Trophoblast cell (in vitro differentiated cells and primary cell): Measurements from ENCODE around the gene NFATC2. TPM values are rescaled to one million over a fixed set of nuclear protein-coding genes. Genes with fewer than 3 reads are reported as not detected.

Experiments
- DNase-seq, 2 donors: peaks; one replicate each; pipeline ENCODE4 v3.0.0-alpha.2; 2016
- H2AFZ ChIP-seq: 2 replicates; pipeline ENCODE4 v1.6.1; 2013; ENCODE audit warnings: low read length, moderate library complexity, mild to moderate bottlenecking; ENCODE audit not compliant: insufficient read depth, poor library complexity
- H2AK5ac ChIP-seq: 2 replicates; pipeline ENCODE4 v1.6.1; 2013; ENCODE audit warnings: mild to moderate bottlenecking, low read length
- H2BK120ac ChIP-seq: 2 replicates; pipeline ENCODE4 v1.6.1; 2013; ENCODE audit warnings: low read length, mild to moderate bottlenecking, moderate library complexity; ENCODE audit not compliant: insufficient read depth, poor library complexity
- H2BK12ac ChIP-seq: 2 replicates; pipeline ENCODE4 v1.6.1; 2013; ENCODE audit warnings: mild to moderate bottlenecking, low read length, moderate library complexity
- H2BK5ac ChIP-seq: 2 replicates; pipeline ENCODE4 v1.6.1; 2013; ENCODE audit warnings: low read length, low read depth, moderate library complexity, mild to moderate bottlenecking; ENCODE audit not compliant: poor library complexity
- H3K14ac ChIP-seq: 2 replicates; pipeline ENCODE4 v1.6.1; 2013; ENCODE audit warnings: mild to moderate bottlenecking, low read length
- H3K18ac ChIP-seq: 2 replicates; pipeline ENCODE4 v1.6.1; 2013; ENCODE audit warnings: mild to moderate bottlenecking, low read length
- H3K23ac ChIP-seq: 2 replicates; pipeline ENCODE4 v1.6.1; 2013; ENCODE audit warnings: low read length
- H3K27ac ChIP-seq: 2 replicates; pipeline ENCODE4 v1.5.1; 2013; ENCODE audit warnings: low read depth, mild to moderate bottlenecking, inconsistent platforms, low read length, moderate library complexity
- H3K27me3 ChIP-seq: 2 replicates; pipeline ENCODE4 v1.6.1; 2013; ENCODE audit warnings: inconsistent platforms, mild to moderate bottlenecking, low read length, moderate library complexity; ENCODE audit not compliant: insufficient read depth
- H3K36me3 ChIP-seq, 2 experiments: 1 replicate in 1 of 2; 2 replicates in 1 of 2; pipeline ENCODE4 v1.6.1; 2013; ENCODE audit warnings: low read length in 2 of 2, mild to moderate bottlenecking in 2 of 2, moderate library complexity in 1 of 2; ENCODE audit not compliant: insufficient read depth in 2 of 2, control insufficient read depth in 1 of 2
- H3K4ac ChIP-seq: 2 replicates; pipeline ENCODE4 v1.6.1; 2013; ENCODE audit warnings: low read depth, mild to moderate bottlenecking, low read length, moderate library complexity
- H3K4me1 ChIP-seq, 2 experiments: 1 replicate in 1 of 2; 2 replicates in 1 of 2; pipeline ENCODE4 v1.6.1; 2013; ENCODE audit warnings: low read length in 2 of 2, mild to moderate bottlenecking in 2 of 2, moderate library complexity in 1 of 2; ENCODE audit not compliant: insufficient read depth in 2 of 2, control insufficient read depth in 1 of 2
- H3K4me2 ChIP-seq: 2 replicates; pipeline ENCODE4 v1.6.1; 2013; ENCODE audit warnings: inconsistent platforms, mild to moderate bottlenecking, low read length, moderate library complexity
- H3K4me3 ChIP-seq: 2 replicates; pipeline ENCODE4 v1.5.1; 2013; ENCODE audit warnings: mild to moderate bottlenecking, low read depth, low read length, inconsistent platforms
- H3K79me1 ChIP-seq: one replicate; pipeline ENCODE4 v1.6.1; 2013; ENCODE audit warnings: low read length
- H3K79me2 ChIP-seq: 2 replicates; pipeline ENCODE4 v1.6.1; 2013; ENCODE audit warnings: low read length, mild to moderate bottlenecking; ENCODE audit not compliant: control insufficient read depth, insufficient read depth, poor library complexity
- H3K9ac ChIP-seq: 2 replicates; pipeline ENCODE4 v1.6.1; 2013; ENCODE audit warnings: mild to moderate bottlenecking, low read length
- H3K9me3 ChIP-seq: 2 replicates; pipeline ENCODE4 v1.6.1; 2013; ENCODE audit warnings: low read depth, mild to moderate bottlenecking, control low read depth, inconsistent platforms, low read length; ENCODE audit not compliant: insufficient read depth
- H4K12ac ChIP-seq: 2 replicates; pipeline ENCODE4 v1.6.1; 2013; ENCODE audit warnings: low read depth, mild to moderate bottlenecking, low read length, moderate library complexity
- H4K8ac ChIP-seq: 2 replicates; pipeline ENCODE4 v1.6.1; 2013; ENCODE audit warnings: low read depth, mild to moderate bottlenecking, low read length, moderate library complexity
- H4K91ac ChIP-seq: one replicate; pipeline ENCODE4 v1.6.1; 2013; ENCODE audit warnings: low read depth, mild to moderate bottlenecking, low read length, moderate library complexity
- WGBS: extraction: QIAGEN DNeasy Blood & Tissue Kit; methylation state at CpG from one replicate; pipeline ENCODE4 v1.1.7; 2013; ENCODE audit warnings: missing lambda C conversion rate; ENCODE audit not compliant: insufficient read length, insufficient coverage; ENCODE audit errors: extremely low coverage; 5-methylcytosine and 5-hydroxymethylcytosine counted together
- polyA plus RNA-seq: library from polyadenylated mRNA; stranded (reverse); fragments of 200-250 nt; gene quantifications from 2 replicates; pipeline ENCODE4 v1.2.3, GENCODE V29; 2013

The NFATC2 gene
- 6.7 and 7.6 TPM in 2 replicates for polyA plus RNA-seq

GRCh38 chr20:51542571-51543421 is at the start of gene NFATC2:
Gene NFATC2, minus strand, starts transcription at chr20:51542719. Its CDS starts 220 bp downstream, at chr20:51542499.
- Histone ChIP-seq H3K23ac (no peak within 1 kb of the TSS), H4K91ac (peak within 1 kb of the TSS; percentile 48), H2AFZ (peak within 1 kb of the TSS; percentile 8), H3K27ac (peak within 1 kb of the TSS; percentile 9), H3K4me2 (peak within 1 kb of the TSS; percentile 63), H3K9me3 (no peaks in the 10 kb centered on the region), H3K4me1 (peaks cover 16 to 20% of the 10 kb centered on the region in 2 experiments), H3K4me3 (peak within 1 kb of the TSS; percentile 55), H2BK120ac (peak within 1 kb of the TSS; percentile 14), H3K9ac (no peak within 1 kb of the TSS), H3K36me3 (peaks cover 0 to 2% of the 10 kb centered on the region in 2 experiments), H3K79me1 (peaks cover 8% of the 10 kb centered on the region), H3K14ac (peak within 1 kb of the TSS; percentile 4), H2AK5ac (peak within 1 kb of the TSS; percentile 21), H4K12ac (no peak within 1 kb of the TSS), H3K27me3 (no peaks in the 10 kb centered on the region), H3K4ac (no peak within 1 kb of the TSS), H2BK12ac (peak within 1 kb of the TSS; percentile 28), H2BK5ac (no peak within 1 kb of the TSS), H4K8ac (peak within 1 kb of the TSS; percentile 39), H3K79me2 (no peaks in the 10 kb centered on the region), H3K18ac (peak within 1 kb of the TSS; percentile 39)
- WGBS = no CpG with 5 or more reads among the region's 67 CpGs
- DNase-seq = peak in 1 of 2 donors; percentile 15

DNA sequence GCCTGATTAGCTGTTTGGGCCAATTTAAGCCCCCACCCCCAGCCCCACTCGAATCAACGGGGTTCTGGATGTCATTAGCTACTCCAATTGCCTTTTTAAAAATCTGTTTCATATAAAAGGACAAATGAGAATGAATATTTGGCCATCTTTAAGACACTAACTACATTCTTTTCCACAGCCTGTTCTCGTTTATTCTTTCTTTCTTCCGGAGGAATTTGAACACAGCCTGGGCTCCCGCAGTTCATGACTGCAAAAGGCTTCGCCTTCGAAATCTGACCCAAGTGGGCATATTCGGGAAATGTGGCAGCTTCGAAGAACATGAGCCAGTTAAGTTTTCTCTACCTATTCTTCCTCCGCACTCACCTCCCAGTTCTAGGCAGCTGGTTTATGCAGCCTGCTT is 49.4 kb upstream of the NFATC2 start:
- Histone ChIP-seq H3K4me2 (no peak overlapping the region), H2AK5ac (no peak overlapping the region), H3K23ac (no peak overlapping the region), H3K14ac (no peak overlapping the region), H3K9ac (no peak overlapping the region), H4K8ac (no peak overlapping the region), H3K27me3 (no peaks in the 10 kb centered on the region), H3K79me1 (peaks cover 4% of the 10 kb centered on the region), H3K36me3 (no peaks in the 10 kb centered on the region), H3K4ac (no peak overlapping the region), H3K4me1 (peaks cover 0 to 4% of the 10 kb centered on the region in 2 experiments), H4K91ac (no peak overlapping the region), H2BK5ac (no peak overlapping the region), H3K18ac (no peak overlapping the region), H3K9me3 (no peaks in the 10 kb centered on the region), H4K12ac (no peak overlapping the region), H3K79me2 (no peaks in the 10 kb centered on the region), H3K27ac (no peak overlapping the region), H2BK120ac (no peak overlapping the region), H2BK12ac (no peak overlapping the region), H2AFZ (no peak overlapping the region), H3K4me3 (no peak overlapping the region)
- DNase-seq = no peak
- no CpG with 5 or more reads among the region's 10 CpGs for WGBS

DNA sequence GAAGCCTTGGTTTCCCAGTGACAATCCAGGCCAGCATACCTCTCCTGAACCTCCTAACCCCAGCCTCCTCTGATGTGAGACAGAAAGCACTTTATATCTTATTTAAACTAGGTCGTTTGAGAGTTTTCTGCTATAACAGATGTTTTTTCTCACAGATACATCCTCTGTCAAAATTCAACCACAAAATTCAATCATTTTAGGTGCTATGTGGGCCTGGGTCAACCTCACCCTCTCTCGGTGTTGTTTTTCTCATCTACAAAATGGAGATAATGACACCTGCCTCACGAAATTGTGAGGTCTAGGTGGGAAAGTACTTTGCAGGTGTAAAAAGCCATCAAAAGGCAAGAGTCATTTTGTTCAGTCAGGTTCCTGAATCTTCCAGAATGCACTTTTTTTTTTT is 46.2 kb upstream of the NFATC2 start:
- peak overlapping the region; percentile 4 for H2BK5ac ChIP-seq
- H4K91ac ChIP-seq = peak overlapping the region; percentile 1
- H3K4me3 ChIP-seq = no peak overlapping the region
- no peak overlapping the region for H3K4ac ChIP-seq
- no CpG with 5 or more reads among the region's 3 CpGs for WGBS
- peaks cover 6 to 17% of the 10 kb centered on the region in 2 experiments for H3K4me1 ChIP-seq
- H3K36me3 ChIP-seq = no peaks in the 10 kb centered on the region
- H2BK12ac ChIP-seq = no peak overlapping the region
- H3K79me1 ChIP-seq = peaks cover 12% of the 10 kb centered on the region
- H4K8ac ChIP-seq = no peak overlapping the region
- no peak overlapping the region for H3K14ac ChIP-seq
- no peak overlapping the region for H2BK120ac ChIP-seq
- no peaks in the 10 kb centered on the region for H3K27me3 ChIP-seq
- no peak overlapping the region for H3K4me2 ChIP-seq
- DNase-seq = no peak
- H3K27ac ChIP-seq = no peak overlapping the region
- no peak overlapping the region for H2AFZ ChIP-seq
- no peak overlapping the region for H2AK5ac ChIP-seq
- no peak overlapping the region for H3K9ac ChIP-seq
- no peaks in the 10 kb centered on the region for H3K79me2 ChIP-seq
- H4K12ac ChIP-seq = no peak overlapping the region
- no peaks in the 10 kb centered on the region for H3K9me3 ChIP-seq
- H3K23ac ChIP-seq = no peak overlapping the region
- H3K18ac ChIP-seq = no peak overlapping the region

- WGBS = no CpG with 5 or more reads among the region's 4 CpGs
- H3K36me3 ChIP-seq = no peaks in the 10 kb centered on the region
- H3K9ac ChIP-seq = no peak overlapping the region
- no peak overlapping the region for H2BK120ac ChIP-seq
- H2AFZ ChIP-seq = no peak overlapping the region
- no peak overlapping the region for H2BK5ac ChIP-seq
- peaks cover 16% of the 10 kb centered on the region for H3K79me1 ChIP-seq
- H3K4me2 ChIP-seq = no peak overlapping the region
- no peaks in the 10 kb centered on the region for H3K27me3 ChIP-seq
- H3K27ac ChIP-seq = no peak overlapping the region
- H3K23ac ChIP-seq = no peak overlapping the region
- H2AK5ac ChIP-seq = no peak overlapping the region
- H2BK12ac ChIP-seq = no peak overlapping the region
- H3K4me1 ChIP-seq = peaks cover 6 to 20% of the 10 kb centered on the region in 2 experiments
- H4K8ac ChIP-seq = no peak overlapping the region
- H3K4ac ChIP-seq = no peak overlapping the region
- no peaks in the 10 kb centered on the region for H3K79me2 ChIP-seq
- no peak overlapping the region for H3K4me3 ChIP-seq
- no peak overlapping the region for H4K12ac ChIP-seq
- H4K91ac ChIP-seq = no peak overlapping the region
- no peak for DNase-seq
- H3K9me3 ChIP-seq = no peaks in the 10 kb centered on the region
- H3K18ac ChIP-seq = no peak overlapping the region
- no peak overlapping the region for H3K14ac ChIP-seq
Measured at GRCh38 chr20:51587145-51587544, 44.6 kb upstream of the NFATC2 start.
